Activated T-helper 9 cell treated with anti-CD3 and anti-CD28 coated beads, Interleukin-2, amount 50 U/mL, for 16 hours (primary cell): ENCODE results near the gene PTPRC.
A peak's percentile ranks its signal among the peaks of the same experiment; 100 is the strongest.

Experiments used
- DNase-seq: peaks from one replicate; pipeline ENCODE4 v3.0.0-alpha.2; 2020; ENCODE audit warnings: low read depth

The PTPRC gene

GRCh38 chr1:198647055-198647454 lies 8.2 kb downstream of the PTPRC start:
- no peak for DNase-seq

DNA sequence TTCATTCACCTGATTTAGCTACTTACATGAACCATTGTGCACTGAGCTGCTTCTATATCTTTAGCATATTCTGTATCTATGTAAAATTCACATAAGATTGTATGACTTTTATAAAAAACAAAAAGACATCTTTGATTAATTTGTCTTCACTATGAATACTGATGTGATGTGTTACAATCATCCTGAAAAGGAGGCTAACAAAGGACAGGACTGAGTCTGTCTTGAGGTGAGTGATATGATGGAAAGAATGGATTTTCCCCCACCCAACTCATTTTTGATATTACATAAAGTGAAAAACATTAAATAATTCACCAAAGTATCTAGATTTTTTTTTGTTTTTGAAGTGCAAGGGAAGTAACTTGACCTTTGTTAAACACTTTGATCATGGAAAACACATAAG lies 9.8 kb downstream of the PTPRC start:
- no peak for DNase-seq

- no peak for DNase-seq
These were observed 10.6 kb downstream of the PTPRC start for GRCh38 chr1:198649232-198649967.

DNA sequence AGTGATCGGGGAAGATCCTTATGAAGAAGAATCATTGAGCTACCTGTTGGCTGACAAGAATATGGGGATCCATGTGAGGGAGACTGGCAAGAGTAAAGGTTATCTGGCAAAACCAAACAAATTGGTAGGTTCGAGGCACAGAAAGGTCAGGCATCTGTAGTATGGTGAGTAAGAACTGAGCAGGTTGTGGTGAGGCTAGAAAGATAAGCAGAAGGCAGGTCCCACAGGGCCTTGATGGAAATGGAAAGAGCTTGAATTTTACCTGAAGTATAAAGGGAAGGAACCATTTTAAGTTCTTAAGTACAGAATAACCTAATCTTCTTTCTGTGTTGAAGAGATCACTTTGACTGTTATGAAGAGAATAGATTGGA lies 11.1 kb downstream of the PTPRC start:
- no peak for DNase-seq

- DNase-seq: no peak
These were observed 11.7 kb downstream of the PTPRC start for GRCh38 chr1:198650506-198650905.

DNA sequence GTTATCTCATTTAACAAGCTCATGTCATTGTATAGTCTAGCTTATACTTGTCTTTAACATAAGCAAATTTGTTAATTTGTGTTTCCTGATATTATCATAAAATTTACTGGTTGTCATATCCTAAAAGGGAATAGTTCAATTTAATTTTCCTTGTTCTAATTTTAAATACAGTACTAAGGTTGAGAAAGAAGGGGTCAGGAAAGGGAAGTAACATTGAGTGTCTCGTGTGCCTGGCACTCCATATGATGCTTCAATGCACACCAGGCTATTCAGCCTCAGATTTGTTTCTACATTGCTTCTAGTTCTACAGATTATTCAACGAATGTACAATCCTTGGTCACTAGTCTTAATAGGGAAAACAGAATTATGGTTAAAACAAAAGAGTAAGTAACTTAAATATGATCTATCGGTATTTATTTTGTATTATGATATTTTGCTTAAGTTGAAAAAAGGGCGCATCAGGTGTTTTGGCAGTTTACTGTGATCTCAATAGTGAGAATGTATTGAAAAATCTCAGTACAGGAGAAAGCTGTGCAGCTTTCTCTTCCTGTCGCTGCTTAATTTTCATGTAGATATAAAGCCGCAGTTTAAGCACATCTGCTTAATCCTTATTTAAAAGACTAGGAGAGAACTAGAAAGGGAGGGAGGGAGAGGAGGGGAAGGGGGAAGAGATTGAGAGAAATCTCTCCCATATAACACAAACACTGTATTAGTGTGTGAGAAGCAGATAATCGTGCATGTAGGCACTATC lies 13.0 kb downstream of the PTPRC start:
- no peak for DNase-seq

- no peak for DNase-seq
These were observed 15.1 kb downstream of the PTPRC start for GRCh38 chr1:198653808-198654413.

DNA sequence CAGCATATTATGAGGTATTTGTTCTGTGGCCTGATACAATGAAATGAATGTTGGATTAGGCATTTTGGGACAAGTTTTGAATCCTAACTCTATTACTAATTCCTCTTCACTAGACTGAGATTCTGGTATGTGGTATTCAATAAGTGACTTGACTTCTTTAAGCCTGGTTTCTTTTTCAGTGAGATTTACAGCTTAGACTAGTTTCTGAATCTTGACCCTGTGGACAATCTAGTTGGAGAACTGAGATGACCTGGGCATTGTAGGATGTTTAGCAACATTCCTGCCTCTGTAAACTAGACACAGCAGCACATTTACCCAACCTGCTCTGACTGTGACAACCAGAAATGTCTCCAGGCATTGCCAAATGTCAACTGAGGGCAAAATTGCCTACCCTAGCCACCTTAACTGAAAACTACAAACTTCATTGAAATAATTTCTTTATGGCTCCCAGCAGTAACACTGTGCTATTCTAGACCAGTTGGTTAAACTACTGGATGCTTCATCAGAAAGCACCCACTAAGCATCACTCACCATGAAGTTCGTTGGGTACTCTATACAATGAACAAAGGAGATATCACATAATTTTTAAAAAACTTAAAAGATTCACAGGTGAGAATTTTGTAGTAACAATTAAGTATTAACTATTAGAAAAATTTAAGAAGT lies 16.8 kb downstream of the PTPRC start:
- DNase-seq: no peak

- DNase-seq: peak; percentile 52
These were observed 17.7 kb downstream of the PTPRC start for GRCh38 chr1:198656500-198656932.

DNA sequence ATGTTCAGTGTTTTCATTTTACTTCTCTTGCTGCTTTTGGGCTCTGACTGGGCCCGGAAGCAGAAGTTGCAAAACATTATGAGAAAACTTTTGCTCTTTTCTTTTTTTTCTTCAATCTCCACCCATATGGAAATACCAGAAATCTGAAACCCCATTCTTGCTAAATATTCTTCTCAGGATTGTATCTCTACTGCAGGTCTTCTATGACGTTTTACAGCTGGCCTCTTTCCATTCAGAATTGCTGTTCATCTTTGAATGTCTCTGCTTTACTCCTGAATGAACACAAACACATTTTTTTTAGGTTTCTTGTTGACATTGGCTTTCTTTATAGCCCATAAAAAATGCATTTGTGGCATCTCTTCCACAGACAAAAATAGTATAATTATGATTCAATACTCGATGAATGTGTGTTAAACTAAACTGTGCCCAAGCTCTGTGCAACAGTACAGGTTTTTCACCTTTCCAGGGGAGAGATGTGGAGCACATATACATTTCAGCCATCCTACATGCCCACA lies 18.8 kb downstream of the PTPRC start:
- no peak for DNase-seq

DNA sequence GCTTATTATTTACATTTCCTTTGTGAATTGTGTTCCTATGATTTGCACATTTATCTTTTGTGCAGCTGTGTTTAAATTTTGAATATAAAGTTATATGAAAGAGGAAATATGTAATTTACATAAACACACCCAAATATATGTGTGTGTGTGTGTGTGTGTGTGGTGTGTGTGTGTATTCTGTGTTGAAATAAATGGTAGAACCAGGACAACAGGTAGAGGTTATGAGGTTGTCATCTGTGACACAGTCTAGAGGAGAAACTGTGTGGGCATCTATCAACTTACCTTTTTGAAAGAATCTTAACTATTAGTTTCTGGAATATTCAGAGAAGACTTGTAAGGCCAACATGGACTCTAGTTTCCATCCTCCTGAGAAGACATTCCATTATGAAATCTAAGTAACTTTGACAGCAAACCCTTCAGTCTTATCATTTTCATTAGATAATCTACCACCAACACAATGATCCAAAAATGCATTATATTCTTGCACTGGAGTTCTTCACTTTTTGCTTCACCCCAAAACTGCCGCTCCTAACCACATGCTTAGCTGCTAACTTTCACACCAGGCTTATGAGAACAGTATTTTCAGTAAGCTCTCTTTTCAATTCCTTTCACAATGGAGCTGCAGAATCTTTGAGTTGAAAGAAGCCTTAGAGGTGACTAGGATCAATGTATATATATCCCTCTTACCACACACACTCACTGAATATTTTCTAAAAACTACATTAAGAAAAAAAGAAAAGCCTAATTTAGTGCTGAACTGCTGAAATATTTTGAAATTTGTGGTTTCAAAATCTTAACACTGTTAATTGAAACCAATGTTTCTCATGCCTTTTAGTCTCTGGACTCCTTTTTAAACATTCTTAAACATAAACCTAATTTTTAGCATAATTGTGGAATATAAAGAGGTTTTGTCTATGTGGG lies 21.8 kb downstream of the PTPRC start:
- no peak for DNase-seq

DNA sequence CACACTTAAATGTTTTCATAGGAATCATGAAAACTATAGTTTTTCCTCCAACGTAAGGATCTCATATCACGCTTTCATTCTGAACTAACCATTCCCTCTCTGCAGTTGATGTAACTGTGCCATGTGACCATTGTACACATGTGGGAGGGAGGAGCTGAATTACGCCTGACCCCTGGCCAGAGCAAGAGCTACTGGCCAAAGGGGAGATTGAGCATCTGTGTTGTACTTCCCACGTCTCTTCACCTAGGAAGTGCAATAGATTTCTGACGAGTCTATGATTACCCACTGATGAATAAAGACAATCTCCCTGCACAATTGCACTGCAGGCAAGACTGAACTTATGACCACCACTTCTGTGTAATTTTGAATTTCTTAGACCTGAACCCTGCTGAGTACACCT lies 24.0 kb downstream of the PTPRC start:
- no peak for DNase-seq

GRCh38 chr1:198664068-198664788 lies 25.4 kb downstream of the PTPRC start:
- DNase-seq: no peak

- no peak for DNase-seq
These were observed 28.3 kb downstream of the PTPRC start for GRCh38 chr1:198667186-198667585.

DNA sequence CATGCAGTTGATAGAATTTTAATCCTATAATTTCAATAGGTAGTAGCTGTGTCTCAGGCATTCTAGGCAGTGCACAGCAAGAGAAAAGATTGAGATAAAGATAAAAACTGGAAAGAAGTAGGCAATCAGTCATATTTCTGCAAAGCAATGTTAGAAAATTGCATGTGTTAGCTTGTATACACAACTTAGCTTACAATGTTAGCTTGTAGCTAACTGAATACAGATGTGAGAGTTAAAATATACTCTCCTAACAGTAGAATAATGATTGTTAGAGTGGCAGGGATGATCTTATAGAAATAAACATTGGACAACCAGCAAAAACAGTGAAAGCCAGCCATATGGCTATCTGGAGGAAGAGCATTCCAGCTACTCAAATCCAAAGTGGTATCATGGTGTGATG lies 29.0 kb downstream of the PTPRC start:
- no peak for DNase-seq

- no peak for DNase-seq
These were observed 30.3 kb downstream of the PTPRC start for GRCh38 chr1:198669023-198669698.

DNA sequence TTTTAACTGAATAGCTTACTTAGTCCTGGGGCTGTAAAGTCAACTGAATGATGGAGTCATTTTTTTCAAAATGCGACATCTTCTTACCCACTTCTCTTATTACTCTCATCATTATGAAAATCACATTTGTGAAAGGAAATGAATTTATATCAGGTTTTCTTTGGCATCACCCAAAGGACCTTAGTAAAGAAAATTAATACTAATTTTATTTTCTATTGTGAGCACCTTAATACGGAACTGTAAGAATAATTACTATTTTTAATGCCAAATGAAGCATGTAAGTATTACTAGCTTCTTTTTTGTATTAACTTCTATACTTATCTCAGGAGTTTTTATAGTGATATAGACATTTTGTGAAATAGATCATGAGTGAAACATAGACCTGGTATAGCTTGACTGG lies 30.9 kb downstream of the PTPRC start:
- no peak for DNase-seq

DNA sequence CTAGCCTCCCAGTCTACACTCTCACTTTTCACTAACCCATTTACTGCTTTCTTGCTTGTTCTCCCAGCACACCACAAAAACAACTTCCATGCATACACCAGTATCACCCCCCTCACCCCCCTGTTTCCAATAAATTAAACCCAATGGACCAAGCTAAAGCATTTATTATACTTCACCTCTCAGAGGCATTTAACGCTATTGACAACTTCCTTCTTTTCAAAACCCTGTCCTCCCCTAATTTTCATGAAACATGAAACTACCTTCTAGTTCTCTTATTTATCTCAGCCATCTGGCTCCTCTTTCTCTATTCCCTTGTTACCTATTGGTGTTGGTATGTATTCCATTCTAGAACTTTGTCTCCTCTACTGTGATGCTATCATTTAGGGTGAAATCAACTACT lies 32.3 kb downstream of the PTPRC start:
- no peak for DNase-seq

- DNase-seq: no peak
These were observed 33.3 kb downstream of the PTPRC start for GRCh38 chr1:198672124-198672523.

- DNase-seq: no peak
These were observed 35.2 kb downstream of the PTPRC start for GRCh38 chr1:198674009-198674408.
